Lower leg skin (tissue), 4 donors: Measurements from ENCODE around the gene PLXDC2. TPM values are rescaled to one million over a fixed set of nuclear protein-coding genes. Genes with fewer than 3 reads are reported as not detected.

Experiments used
- DNase-seq, 2 donors: peaks; one replicate each; pipeline ENCODE4 v3.0.0-alpha.2; 2019; ENCODE audit warnings: low spot score in 2 of 2
- H3K4me3 ChIP-seq: fragments of 200-600 bp; sonication (generic); 2 replicates; pipeline ENCODE4 v1.5.1; 2017; ENCODE audit warnings: mild to moderate bottlenecking, low read depth; ENCODE audit not compliant: poor library complexity, severe bottlenecking
- CTCF ChIP-seq, 3 donors: fragments of 450-650 bp; IDR thresholded peaks; one replicate each; pipeline ENCODE4 v1.5.1; 2016; ENCODE audit warnings: antibody characterized with exemption in 3 of 3, mild to moderate bottlenecking in 3 of 3, moderate library complexity in 2 of 3
- POLR2A ChIP-seq, 2 donors: fragments of 450-650 bp; IDR thresholded peaks; one replicate each; pipeline ENCODE4 v1.6.1; 2016 to 2017; ENCODE audit warnings: antibody characterized with exemption in 2 of 2, mild to moderate bottlenecking in 1 of 2, moderate library complexity in 1 of 2
- WGBS, 2 donors: methylation state at CpG; one replicate each; pipeline ENCODE4 v1.1.5; 2018; 5-methylcytosine and 5-hydroxymethylcytosine counted together
- intact Hi-C: fragments of 100-400 bp; cut with DNase I; formaldehyde crosslinking; loops from one replicate; pipeline ENCODE4 v1.15.0; 2023; ENCODE audit warnings: low total_unique reads
- total RNA-seq, 4 donors: library from RNA; depleted of rRNA; stranded (reverse); fragments of >200 nt; gene quantifications; one replicate each; pipeline ENCODE4 v1.1.0, GENCODE V29; 2016

The PLXDC2 gene
- total RNA-seq, 4 donors from 2014 or later = 75.3 to 113 (median 95.3) TPM

GRCh38 chr10:19968745-19969144, 152.5 kb downstream of the PLXDC2 start:
- DNase-seq = no peak
- no peak overlapping the region for H3K4me3 ChIP-seq
- intact Hi-C loops = no loop called here
- no peak for TF ChIP-seq POLR2A (IDR thresholded peaks at IDR 0.05)
- no peak for TF ChIP-seq CTCF (IDR thresholded peaks at IDR 0.05)

DNA sequence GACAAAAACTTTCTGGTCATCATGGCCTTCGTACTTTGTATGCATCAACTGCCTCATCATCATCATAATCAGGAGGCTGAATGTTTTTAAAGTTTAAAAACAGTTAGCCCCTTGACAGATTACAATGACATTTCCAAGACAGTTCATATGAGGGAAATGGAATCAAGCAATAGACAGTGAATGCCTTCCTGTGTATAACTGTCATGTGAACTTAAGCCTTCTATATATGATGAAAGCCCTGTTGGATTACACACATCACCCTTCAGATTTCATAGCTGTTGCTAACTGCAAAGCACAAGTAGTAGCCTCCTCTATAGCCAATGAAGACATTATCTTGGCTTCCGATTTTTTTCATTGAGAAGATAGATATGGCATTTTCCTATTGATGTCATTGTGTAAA, 154.0 kb downstream of the PLXDC2 start:
- WGBS, 2 donors = 80 to 82% methylated on average over 2 of the region's 2 CpGs
- DNase-seq = no peak
- no peak overlapping the region for H3K4me3 ChIP-seq
- intact Hi-C loops = no loop called here
- TF ChIP-seq CTCF (IDR thresholded peaks at IDR 0.05) = no peak
- no peak for TF ChIP-seq POLR2A (IDR thresholded peaks at IDR 0.05)

GRCh38 chr10:19970717-19971116, 154.5 kb downstream of the PLXDC2 start:
- H3K4me3 ChIP-seq = no peak overlapping the region
- DNase-seq = no peak
- intact Hi-C loops = no loop called here
- 35 to 53% methylated on average over 4 of the region's 4 CpGs for WGBS, 2 donors
- TF ChIP-seq CTCF (IDR thresholded peaks at IDR 0.05) (no peak), POLR2A (IDR thresholded peaks at IDR 0.05) (no peak)

GRCh38 chr10:19971343-19972052, 155.3 kb downstream of the PLXDC2 start:
- TF ChIP-seq CTCF (IDR thresholded peaks at IDR 0.05) (no peak), POLR2A (IDR thresholded peaks at IDR 0.05) (no peak)
- DNase-seq = no peak
- intact Hi-C loops = no loop called here
- no peak overlapping the region for H3K4me3 ChIP-seq
- WGBS, 2 donors = 68 to 75% methylated on average over 9 of the region's 9 CpGs

GRCh38 chr10:19974138-19974537, 157.9 kb downstream of the PLXDC2 start:
- intact Hi-C loops = no loop called here
- WGBS, 2 donors = 22 to 42% methylated on average over 1 of the region's 1 CpG
- H3K4me3 ChIP-seq = no peak overlapping the region
- TF ChIP-seq CTCF (IDR thresholded peaks at IDR 0.05) (no peak), POLR2A (IDR thresholded peaks at IDR 0.05) (no peak)
- no peak for DNase-seq

DNA sequence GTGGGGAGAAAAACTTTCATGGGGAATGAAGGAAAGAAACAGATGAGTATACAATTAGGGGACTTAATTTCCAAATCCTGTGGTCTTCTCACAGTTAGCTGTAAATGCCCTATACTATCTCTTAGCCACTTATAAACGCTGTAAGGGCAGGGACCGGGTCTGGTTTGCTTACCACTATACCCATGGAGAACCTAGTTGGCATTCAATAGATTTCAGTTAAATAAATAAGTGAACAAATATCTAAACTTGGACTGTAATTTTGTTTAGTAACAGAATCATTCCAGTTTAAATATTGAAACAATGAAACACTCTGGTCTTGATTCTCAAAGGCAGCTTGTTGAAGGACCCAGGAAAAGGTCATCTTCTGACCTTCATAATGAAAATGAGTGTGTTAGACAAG, 158.3 kb downstream of the PLXDC2 start:
- no peak for TF ChIP-seq CTCF (IDR thresholded peaks at IDR 0.05)
- no peak for TF ChIP-seq POLR2A (IDR thresholded peaks at IDR 0.05)
- WGBS, 2 donors = 94% methylated on average over 2 of the region's 2 CpGs
- no peak overlapping the region for H3K4me3 ChIP-seq
- intact Hi-C loops = no loop called here
- no peak for DNase-seq
